A673 (cell line): Measurements from ENCODE around the gene PDE4B.

Source experiments
- CTCF ChIP-seq: fragments of 300-800, 200-600 bp; sonication (generic); conservative IDR thresholded peaks from 2 replicates; pipeline ENCODE4 v1.5.1; 2017; ENCODE audit warnings: low read depth, mild to moderate bottlenecking, antibody characterized with exemption, low read length, moderate library complexity, mixed read lengths
- EZH2 ChIP-seq: fragments of 200-600 bp; sonication (generic); IDR thresholded peaks from 2 replicates; pipeline ENCODE4 v1.6.1; 2017; ENCODE audit warnings: borderline replicate concordance, low read depth, mild to moderate bottlenecking, mixed read lengths, antibody characterized with exemption, low read length; ENCODE audit not compliant: poor library complexity, severe bottlenecking

- TF ChIP-seq EZH2 (no peak), CTCF (0 out of 2 replicates have a peak, but pooled peaks have one; percentile 19)
These were observed 558.8 kb downstream of the PDE4B start for GRCh38 chr1:66351478-66351877.
